Measurements from ENCODE around the gene HDGFL2. TPM values are rescaled to one million over a fixed set of nuclear protein-coding genes. Genes with fewer than 3 reads are reported as not detected.

Gene HDGFL2
- total RNA-seq, 1 donor from 2014 or later: 66.3 TPM

DNA sequence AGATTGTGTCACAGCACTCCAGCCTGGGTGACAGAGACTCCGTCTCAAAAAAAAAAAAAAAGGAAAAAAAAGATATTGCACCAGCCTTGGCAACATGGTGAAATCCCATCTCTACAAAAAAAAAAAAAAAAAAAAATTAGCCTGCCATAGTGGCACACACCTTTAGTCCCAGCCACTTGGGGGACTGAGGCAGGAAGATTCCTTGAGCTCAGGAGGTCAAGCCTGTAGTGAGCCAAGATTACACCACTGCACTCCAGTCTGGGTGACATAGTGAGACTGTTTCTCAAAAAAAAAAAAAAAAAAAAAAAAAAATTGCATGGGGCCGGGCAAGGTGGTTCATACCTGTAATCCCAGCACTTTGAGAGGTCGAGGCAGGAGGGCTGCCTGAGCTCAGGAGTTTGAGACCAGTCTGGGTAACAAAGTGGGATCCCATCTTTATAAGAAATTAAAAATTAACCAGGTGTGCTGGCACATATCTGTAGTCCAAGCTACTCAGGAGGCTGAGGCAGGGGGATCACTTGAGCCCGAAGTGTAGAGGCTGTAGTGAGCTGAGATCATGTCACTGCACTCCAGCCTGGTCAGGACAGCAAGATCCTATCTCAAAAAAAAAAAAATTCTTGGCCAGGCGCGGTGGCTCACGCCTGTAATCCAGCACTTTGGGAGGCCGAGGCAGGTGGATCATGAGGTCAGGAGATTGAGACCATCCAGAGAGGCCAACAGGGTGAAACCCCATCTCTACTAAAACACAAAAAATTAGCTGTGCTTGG lies 7.1 kb upstream of the HDGFL2 start:
- no peak for DNase-seq (ENCODE audit: low read depth, low spot score)

DNA sequence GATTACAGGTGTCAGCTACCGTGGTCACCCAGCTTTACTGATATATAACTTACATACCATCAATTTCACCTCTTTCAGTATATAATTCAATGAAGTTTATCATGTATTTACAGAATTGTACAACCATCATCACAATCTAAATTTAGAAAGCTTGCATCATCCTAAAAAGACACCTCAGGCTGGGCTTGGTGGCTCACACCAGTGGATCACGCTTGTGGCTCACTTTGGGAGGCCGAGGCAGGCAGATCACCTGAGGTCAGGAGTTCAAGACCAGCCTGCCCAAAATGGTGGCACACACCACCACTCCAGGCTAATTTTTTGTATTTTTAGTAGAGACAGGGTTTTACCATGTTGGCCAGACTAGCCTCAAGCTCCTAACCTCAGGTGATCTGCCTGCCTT lies 4.3 kb upstream of the HDGFL2 start:
- DNase-seq (ENCODE audit: low read depth, low spot score): no peak

- peak; percentile 100 for DNase-seq (ENCODE audit: low read depth, low spot score)
Observed at GRCh38 chr19:4471403-4472173, 509 bp upstream of the HDGFL2 start.

- no peak for DNase-seq (ENCODE audit: low read depth, low spot score)
Observed at GRCh38 chr19:4473011-4473762, 1.1 kb downstream of the HDGFL2 start.

- DNase-seq (ENCODE audit: low read depth, low spot score): no peak
Observed at GRCh38 chr19:4473763-4474513, 1.8 kb downstream of the HDGFL2 start.

- DNase-seq (ENCODE audit: low read depth, low spot score): peak; percentile 15
Observed at GRCh38 chr19:4474514-4475022, 2.5 kb downstream of the HDGFL2 start.

GRCh38 chr19:4477034-4477801 lies 5.1 kb downstream of the HDGFL2 start:
- no peak for DNase-seq (ENCODE audit: low read depth, low spot score)

DNA sequence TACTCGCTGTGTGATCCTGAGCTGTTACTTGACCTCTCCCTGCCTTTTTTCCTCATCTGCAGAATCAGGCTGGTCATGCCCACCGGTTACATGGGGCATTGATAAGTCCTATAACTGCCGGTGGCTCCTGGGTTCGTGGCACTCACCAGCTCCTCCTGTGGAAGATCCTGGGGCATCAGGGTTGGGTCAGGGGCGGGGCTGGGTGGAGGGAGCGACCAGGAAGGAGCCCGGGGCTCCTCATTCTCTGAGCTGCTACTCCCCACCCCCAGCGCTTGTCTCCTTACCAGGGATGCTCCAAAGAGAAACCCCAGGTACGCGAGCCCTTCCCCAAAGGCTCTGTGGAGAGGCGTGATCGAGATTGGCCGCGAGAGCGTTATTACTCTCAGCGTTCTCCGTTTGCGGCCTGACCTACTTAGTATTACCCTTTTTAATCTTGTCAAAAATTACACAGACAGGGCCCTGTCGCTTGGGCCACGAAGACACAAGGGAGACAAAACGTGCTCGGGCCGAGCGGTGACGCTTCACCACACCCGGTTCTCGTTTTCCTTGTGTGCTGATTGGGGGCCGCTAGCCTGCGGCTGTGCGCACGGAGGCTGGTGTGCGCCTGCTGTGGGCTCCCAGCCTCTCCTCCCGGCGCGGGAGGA lies 10.7 kb downstream of the HDGFL2 start:
- no peak for DNase-seq (ENCODE audit: low read depth, low spot score)

GRCh38 chr19:4483385-4483784 lies 11.3 kb downstream of the HDGFL2 start:
- no peak for DNase-seq (ENCODE audit: low read depth, low spot score)

DNA sequence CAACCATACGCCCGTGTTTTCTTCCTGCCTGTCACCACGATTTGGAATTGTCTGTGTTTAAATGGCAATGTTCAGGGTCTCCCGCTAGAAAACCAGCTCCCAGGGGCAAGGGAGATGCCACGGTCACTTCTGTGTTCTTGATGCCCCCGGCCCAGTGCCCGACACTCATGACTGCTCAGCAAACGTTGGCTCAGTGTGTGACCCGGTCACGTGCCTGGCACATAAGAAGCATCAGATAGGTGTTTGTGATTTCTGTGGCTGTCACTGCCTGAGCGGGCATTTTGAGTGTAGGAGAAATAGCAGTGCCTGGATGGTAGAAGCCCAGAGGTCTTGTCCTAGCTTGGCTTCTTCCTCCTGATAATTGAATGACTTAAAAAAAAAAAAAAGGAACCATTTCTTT lies 15.5 kb downstream of the HDGFL2 start:
- DNase-seq (ENCODE audit: low read depth, low spot score): no peak

- DNase-seq (ENCODE audit: low read depth, low spot score): no peak
Observed at GRCh38 chr19:4488496-4488895, 16.4 kb downstream of the HDGFL2 start.

GRCh38 chr19:4491446-4491845 lies 19.3 kb downstream of the HDGFL2 start:
- DNase-seq (ENCODE audit: low read depth, low spot score): no peak

DNA sequence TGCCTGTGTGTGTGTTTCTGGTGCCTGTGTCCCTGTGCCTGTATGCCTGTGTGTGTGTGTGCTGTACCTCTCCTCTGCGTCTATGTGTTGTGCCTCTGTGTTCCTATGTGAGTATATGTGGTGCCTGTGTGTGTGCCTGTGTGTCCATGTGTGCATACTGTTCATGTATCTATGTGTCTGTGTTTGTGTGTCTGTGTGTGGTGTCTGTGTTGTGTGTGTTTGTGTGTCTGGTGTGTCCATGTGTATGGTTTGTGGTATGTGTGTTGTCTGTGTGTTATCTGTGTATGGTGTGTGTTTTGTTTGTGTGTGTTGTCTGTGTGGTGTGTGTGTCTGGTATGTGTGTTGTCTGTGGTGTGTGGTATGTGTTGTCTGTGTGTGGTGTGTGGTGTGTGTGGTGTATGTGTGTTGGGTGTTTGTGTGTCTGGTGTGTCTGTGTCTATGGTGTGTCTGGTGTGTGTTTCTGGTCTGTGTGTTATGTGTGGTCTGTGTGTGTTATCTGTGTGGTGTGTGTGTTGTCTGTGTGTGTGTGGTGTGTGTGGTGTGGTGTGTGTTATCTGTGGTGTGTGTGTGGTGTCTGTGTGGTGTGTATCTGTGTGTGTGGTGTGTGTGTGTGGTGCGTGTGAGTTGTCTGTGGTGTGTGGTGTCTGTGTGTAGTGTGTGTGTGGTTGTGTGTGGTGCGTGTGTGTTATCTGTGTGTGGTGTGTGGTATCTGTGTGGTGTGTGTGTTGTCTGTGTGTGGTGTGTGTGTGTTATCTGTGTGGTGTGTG lies 20.4 kb downstream of the HDGFL2 start:
- no peak for DNase-seq (ENCODE audit: low read depth, low spot score)

DNA sequence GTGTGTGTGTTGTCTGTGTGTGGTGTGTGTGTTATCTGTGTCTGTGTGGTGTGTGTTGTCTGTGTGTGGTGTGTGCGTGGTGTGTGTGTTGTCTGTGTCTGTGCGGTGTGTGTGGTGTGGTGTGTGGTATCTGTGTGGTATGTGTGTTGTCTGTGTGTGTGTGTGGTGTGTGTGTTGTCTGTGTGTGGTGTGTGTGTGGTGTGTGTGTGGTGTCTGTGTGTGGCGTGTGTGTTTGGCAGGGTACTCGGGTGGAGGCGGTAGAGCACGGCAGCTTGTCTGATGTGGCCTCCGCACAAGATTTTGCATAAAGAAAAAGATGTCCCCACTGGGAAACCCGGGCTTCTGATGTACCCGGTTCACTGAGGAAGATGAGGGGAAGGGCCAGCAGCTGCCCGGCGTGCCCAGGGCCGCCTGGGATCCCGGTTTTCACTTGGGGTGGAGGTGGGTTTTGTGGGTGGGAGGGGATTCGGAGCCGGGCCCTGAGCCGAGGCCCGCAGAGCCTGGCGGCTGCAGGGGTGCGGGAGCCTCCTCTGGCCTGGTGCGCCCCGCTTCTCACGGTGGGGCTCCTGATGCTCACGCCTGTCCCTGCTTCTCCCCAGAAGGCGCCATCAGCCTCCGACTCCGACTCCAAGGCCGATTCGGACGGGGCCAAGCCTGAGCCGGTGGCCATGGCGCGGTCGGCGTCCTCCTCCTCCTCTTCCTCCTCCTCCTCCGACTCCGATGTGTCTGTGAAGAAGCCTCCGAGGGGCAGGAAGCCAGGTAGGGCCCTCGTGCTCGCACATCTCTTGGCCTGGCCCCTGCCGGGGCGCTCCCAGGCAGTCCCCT lies 21.2 kb downstream of the HDGFL2 start:
- DNase-seq (ENCODE audit: low read depth, low spot score): no peak

- no peak for DNase-seq (ENCODE audit: low read depth, low spot score)
Observed at GRCh38 chr19:4493929-4494690, 22.0 kb downstream of the HDGFL2 start.

DNA sequence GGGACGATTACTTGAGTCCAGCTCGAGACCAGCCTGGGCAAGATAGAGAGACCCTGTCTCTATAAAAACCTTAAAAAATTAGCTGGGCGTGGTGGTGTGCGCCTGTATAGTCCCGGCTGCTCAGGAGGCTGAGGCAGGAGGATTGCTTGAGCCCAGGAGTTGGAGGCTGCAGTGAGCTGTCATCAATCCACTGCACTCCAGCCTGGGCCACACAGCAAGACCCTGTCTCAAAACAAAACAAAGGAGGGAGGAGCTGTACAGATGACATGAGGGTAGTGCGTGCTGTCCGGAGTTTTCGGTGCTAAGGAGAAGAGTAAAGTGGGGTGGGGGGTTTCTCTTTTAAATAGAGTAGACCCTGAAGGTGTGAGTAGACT lies 22.6 kb downstream of the HDGFL2 start:
- no peak for DNase-seq (ENCODE audit: low read depth, low spot score)

- DNase-seq (ENCODE audit: low read depth, low spot score): no peak
Observed at GRCh38 chr19:4495471-4495870, 23.4 kb downstream of the HDGFL2 start.

DNA sequence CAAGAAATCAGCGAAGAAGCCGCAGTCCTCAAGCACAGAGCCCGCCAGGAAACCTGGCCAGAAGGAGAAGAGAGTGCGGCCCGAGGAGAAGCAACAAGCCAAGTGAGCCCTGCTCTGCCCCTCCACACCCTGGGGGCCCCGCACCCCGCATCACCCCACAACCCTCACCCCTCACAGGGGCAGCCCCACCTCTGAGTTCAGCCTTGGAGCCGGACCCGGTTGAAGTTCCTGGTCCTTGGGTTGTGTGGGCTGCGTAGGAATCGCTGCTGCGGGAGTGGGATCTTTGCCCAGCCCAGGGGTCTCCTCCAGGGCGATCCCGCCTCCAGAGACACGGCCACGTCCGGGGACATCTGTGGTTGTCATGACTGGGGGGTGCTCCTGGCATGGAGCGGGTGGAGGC lies 24.2 kb downstream of the HDGFL2 start:
- no peak for DNase-seq (ENCODE audit: low read depth, low spot score)
